Fibroblast of lung (primary cell): ENCODE data around the gene BRME1. TPM values are rescaled to one million over a fixed set of nuclear protein-coding genes. Genes with fewer than 3 reads are reported as not detected.
"Not testable (repeated sequence)": the region's sequence is repeated elsewhere in the genome, so short reads cannot be mapped to it uniquely, and the experiment has no call there.

Experiments
- DNase-seq, 2 donors: peaks; one replicate each; pipeline versions ENCODE4 v3.0.0 to v3.0.0-alpha.2; 2010; ENCODE audit warnings: low read depth in 2 of 2
- H2AFZ ChIP-seq: 2 replicates; pipeline ENCODE4 v1.5.1; 2012; ENCODE audit warnings: low read length, control low read depth, inconsistent platforms
- H3K27ac ChIP-seq: 2 replicates; pipeline ENCODE4 v1.5.1; 2011; ENCODE audit warnings: low read length, control low read depth; ENCODE audit not compliant: insufficient read depth
- H3K27me3 ChIP-seq: 2 replicates; pipeline ENCODE4 v1.5.1; 2011; ENCODE audit warnings: mild to moderate bottlenecking, low read length; ENCODE audit not compliant: control insufficient read depth, insufficient read depth
- H3K36me3 ChIP-seq: 2 replicates; pipeline ENCODE4 v1.5.1; 2011; ENCODE audit warnings: low read length; ENCODE audit not compliant: control insufficient read depth, insufficient read depth
- H3K4me1 ChIP-seq: 2 replicates; pipeline ENCODE4 v1.5.1; 2011; ENCODE audit warnings: low read length; ENCODE audit not compliant: control insufficient read depth, insufficient read depth; ENCODE audit errors: extremely low read depth
- H3K4me2 ChIP-seq: 2 replicates; pipeline ENCODE4 v1.5.1; 2011; ENCODE audit warnings: low read length, control low read depth; ENCODE audit not compliant: insufficient read depth; ENCODE audit errors: extremely low read depth
- H3K4me3 ChIP-seq, 4 experiments: fragments of 200-600 bp in 1 of 4; sonication (generic) in 1 of 4; replicated peaks in 1 of 4; 2 replicates each; pipeline ENCODE4 v1.5.1; 2011 to 2016; ENCODE audit warnings: low read length in 4 of 4, low read depth in 3 of 4, mild to moderate bottlenecking in 3 of 4, control low read depth in 2 of 4, inconsistent platforms in 1 of 4, mixed read lengths in 1 of 4; ENCODE audit not compliant: insufficient read depth in 1 of 4; ENCODE audit errors: control extremely low read depth in 1 of 4
- H3K79me2 ChIP-seq: 2 replicates; pipeline ENCODE4 v1.5.1; 2012; ENCODE audit warnings: mild to moderate bottlenecking, low read length, inconsistent platforms; ENCODE audit not compliant: control insufficient read depth, insufficient read depth
- H3K9ac ChIP-seq: 2 replicates; pipeline ENCODE4 v1.5.1; 2011; ENCODE audit warnings: mild to moderate bottlenecking, low read length, control low read depth; ENCODE audit not compliant: insufficient read depth
- H3K9me3 ChIP-seq: 2 replicates; pipeline ENCODE4 v1.5.1; 2012; ENCODE audit warnings: low read depth, low read length; ENCODE audit not compliant: control insufficient read depth, insufficient read depth
- H4K20me1 ChIP-seq: 2 replicates; pipeline ENCODE4 v1.5.1; 2011; ENCODE audit warnings: low read length; ENCODE audit not compliant: control insufficient read depth, insufficient read depth; ENCODE audit errors: extremely low read depth
- CTCF ChIP-seq, 2 donors: IDR thresholded peaks in 1 of 2; conservative IDR thresholded peaks in 1 of 2; 1 replicate in 1 of 2; 2 replicates in 1 of 2; pipeline ENCODE4 v1.5.1; 2011 to 2012; ENCODE audit warnings: low read length in 2 of 2, control low read depth in 1 of 2, inconsistent platforms in 1 of 2, low read depth in 1 of 2, mild to moderate bottlenecking in 1 of 2
- EZH2 ChIP-seq: IDR thresholded peaks from 2 replicates; pipeline ENCODE4 v1.5.1; 2012; ENCODE audit warnings: low read length, control low read depth, mild to moderate bottlenecking; ENCODE audit errors: missing control alignments
- polyA plus RNA-seq, 2 donors: library from polyadenylated mRNA; depleted of rRNA in 1 of 2; stranded (reverse) in 1 of 2; unstranded in 1 of 2; fragments of >200 nt; gene quantifications; 2 replicates each; pipeline ENCODE4 v1.2.1, GENCODE V29; 2011 to 2012; ENCODE audit warnings: missing spikeins in 1 of 2
- total RNA-seq: library from RNA; depleted of rRNA; stranded (reverse); fragments of >200 nt; gene quantifications from 2 replicates; pipeline ENCODE4 v1.2.1, GENCODE V29; 2014

BRME1 gene
- total and polyA plus RNA-seq, 2 donors (not counting 1 experiment from before 2014, with no cell fraction given) = 0.23 to 0.83 TPM

GRCh38 chr19:13926715-13927114 is 20.8 kb upstream of the BRME1 start:
- no peak for TF ChIP-seq EZH2
- no peak for TF ChIP-seq CTCF (conservative IDR thresholded peaks at IDR 0.05 in 1 of 2, IDR thresholded peaks at IDR 0.05 in 1 of 2; ENCODE audit: low read depth in 1 of 2, low read length in 2 of 2)
- Histone ChIP-seq H3K9me3 (no peaks in the 10 kb centered on the region), H3K79me2 (no peaks in the 10 kb centered on the region), H3K4me2 (no peak overlapping the region), H3K27me3 (no peaks in the 10 kb centered on the region), H3K9ac (no peak overlapping the region), H3K36me3 (peaks cover 13% of the 10 kb centered on the region), H2AFZ (no peak overlapping the region), H4K20me1 (no peaks in the 10 kb centered on the region), H3K27ac (no peak overlapping the region), H3K4me1 (no peaks in the 10 kb centered on the region), H3K4me3 (no peak overlapping the region)
- no peak for DNase-seq

- Histone ChIP-seq H4K20me1 (no peaks in the 10 kb centered on the region), H3K27me3 (no peaks in the 10 kb centered on the region), H3K27ac (no peak overlapping the region), H2AFZ (no peak overlapping the region), H3K9ac (no peak overlapping the region), H3K79me2 (no peaks in the 10 kb centered on the region), H3K4me1 (no peaks in the 10 kb centered on the region), H3K36me3 (peaks cover 14% of the 10 kb centered on the region), H3K4me3 (no peak overlapping the region), H3K4me2 (no peak overlapping the region), H3K9me3 (no peaks in the 10 kb centered on the region)
- TF ChIP-seq CTCF (conservative IDR thresholded peaks at IDR 0.05 in 1 of 2, IDR thresholded peaks at IDR 0.05 in 1 of 2; ENCODE audit: low read depth in 1 of 2, low read length in 2 of 2) = no peak
- no peak for TF ChIP-seq EZH2
- DNase-seq = no peak
Observed at GRCh38 chr19:13926010-13926409, 20.1 kb upstream of the BRME1 start.

- H3K79me2 ChIP-seq = no peaks in the 10 kb centered on the region
- TF ChIP-seq CTCF (conservative IDR thresholded peaks at IDR 0.05 in 1 of 2, IDR thresholded peaks at IDR 0.05 in 1 of 2; ENCODE audit: low read depth in 1 of 2, low read length in 2 of 2) (no peak), EZH2 (no peak)
- H4K20me1 ChIP-seq = no peaks in the 10 kb centered on the region
- DNase-seq = no peak
- H3K4me1 ChIP-seq = no peaks in the 10 kb centered on the region
- no peaks in the 10 kb centered on the region for H3K9me3 ChIP-seq
- no peak overlapping the region for H3K27ac ChIP-seq
- H3K36me3 ChIP-seq = peaks cover 22% of the 10 kb centered on the region
- no peak overlapping the region for H2AFZ ChIP-seq
- H3K9ac ChIP-seq = no peak overlapping the region
- H3K27me3 ChIP-seq = no peaks in the 10 kb centered on the region
- no peak overlapping the region for H3K4me2 ChIP-seq
- H3K4me3 ChIP-seq = no peak overlapping the region
Observed at GRCh38 chr19:13923194-13923987, 17.5 kb upstream of the BRME1 start.

- not testable (repeated sequence) for H3K27ac ChIP-seq, DNase-seq, H3K4me2 ChIP-seq, H3K4me1 ChIP-seq, H3K9me3 ChIP-seq, H3K9ac ChIP-seq, H2AFZ ChIP-seq, H3K27me3 ChIP-seq, H3K79me2 ChIP-seq, H4K20me1 ChIP-seq, H3K4me3 ChIP-seq
- H3K36me3 ChIP-seq = peaks cover 23% of the 10 kb centered on the region
Observed at GRCh38 chr19:13922118-13922517, 16.2 kb upstream of the BRME1 start.
